GM18498 (cell line): ENCODE measurements around the gene AHSG.
"Not testable (repeated sequence)": the region's sequence is repeated elsewhere in the genome, so short reads cannot be mapped to it uniquely, and the experiment has no call there.

Source experiments
- ATAC-seq: cut with Tn5 transposase; IDR thresholded peaks from one replicate; pipeline ENCODE4 v1.9.1; 2021; ENCODE audit warnings: mild to moderate bottlenecking, moderate library complexity; ENCODE audit not compliant: unreplicated experiment

The AHSG gene, protein sequence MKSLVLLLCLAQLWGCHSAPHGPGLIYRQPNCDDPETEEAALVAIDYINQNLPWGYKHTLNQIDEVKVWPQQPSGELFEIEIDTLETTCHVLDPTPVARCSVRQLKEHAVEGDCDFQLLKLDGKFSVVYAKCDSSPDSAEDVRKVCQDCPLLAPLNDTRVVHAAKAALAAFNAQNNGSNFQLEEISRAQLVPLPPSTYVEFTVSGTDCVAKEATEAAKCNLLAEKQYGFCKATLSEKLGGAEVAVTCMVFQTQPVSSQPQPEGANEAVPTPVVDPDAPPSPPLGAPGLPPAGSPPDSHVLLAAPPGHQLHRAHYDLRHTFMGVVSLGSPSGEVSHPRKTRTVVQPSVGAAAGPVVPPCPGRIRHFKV

DNA sequence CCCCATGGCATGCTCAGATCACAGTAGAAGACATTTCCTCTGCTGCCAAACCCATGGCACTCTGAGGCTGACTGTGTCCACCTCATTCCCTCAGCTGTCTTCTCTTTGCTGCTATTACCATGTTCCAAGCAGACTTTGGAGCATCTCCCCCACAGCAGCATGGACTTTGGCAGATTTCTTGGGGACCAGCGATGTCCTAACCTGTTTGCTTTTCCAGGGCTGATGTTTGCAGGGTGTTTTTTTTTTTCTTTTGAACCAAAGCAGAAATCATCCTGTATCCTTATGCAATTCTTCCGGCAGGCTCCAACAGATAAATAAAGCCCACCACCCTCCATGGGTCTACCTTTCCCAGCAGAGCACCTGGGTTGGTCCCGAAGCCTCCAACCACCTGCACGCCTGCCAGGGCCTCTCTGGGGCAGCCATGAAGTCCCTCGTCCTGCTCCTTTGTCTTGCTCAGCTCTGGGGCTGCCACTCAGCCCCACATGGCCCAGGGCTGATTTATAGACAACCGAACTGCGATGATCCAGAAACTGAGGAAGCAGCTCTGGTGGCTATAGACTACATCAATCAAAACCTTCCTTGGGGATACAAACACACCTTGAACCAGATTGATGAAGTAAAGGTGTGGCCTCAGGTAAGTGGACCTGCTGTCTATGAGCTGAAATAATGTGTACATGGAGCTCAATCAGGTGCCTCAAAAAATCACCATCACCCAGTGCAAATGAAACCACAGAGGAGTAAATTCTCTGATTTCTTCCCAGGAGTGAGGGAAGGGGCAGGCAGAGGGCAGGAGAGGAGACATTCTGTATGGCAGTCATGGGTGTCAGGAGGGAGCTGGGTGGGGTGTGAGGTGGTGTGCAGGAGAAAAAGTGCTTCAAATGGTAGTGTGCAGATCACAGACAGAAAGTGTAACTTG is at the start of gene AHSG:
TSS of gene AHSG (plus strand) at position 340 of the 916 bp plus-strand sequence. CDS start at position 422, 82 bp downstream.
- ATAC-seq: no peak

DNA sequence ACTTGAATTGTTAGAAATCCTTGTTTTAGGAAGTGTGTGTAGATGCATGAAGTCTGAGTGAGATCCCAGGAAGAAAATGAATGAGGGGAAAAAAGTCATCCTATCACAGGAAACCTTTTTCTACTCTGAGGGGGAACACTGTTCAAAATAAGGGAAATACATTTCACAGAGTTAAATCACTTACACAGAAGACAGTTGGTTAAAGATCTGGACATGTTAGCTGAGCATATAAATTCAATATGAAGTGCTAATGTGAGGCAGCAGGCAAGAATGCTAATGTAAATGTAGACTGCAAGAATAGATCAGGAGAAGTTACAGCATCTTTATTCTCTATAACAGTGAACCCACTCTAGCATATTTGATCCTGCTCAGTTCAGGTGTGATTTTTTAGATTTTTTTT is 48.3 kb upstream of the AHSG start:
- ATAC-seq: no peak

DNA sequence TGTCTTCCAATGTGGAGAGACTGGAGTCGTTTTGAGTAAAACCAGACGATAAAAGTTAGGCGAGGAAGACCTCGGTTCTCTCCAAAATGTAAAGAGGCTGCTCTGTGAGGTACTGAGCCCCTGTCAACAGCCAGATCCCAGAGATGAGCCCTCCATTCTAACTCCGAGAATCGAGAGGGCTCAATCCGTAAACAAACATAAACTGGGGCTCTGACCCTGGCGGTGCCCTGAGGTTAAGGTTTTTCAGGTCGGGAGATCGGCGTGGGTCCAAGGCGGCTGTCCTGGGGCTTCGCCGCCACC is 46.1 kb upstream of the AHSG start:
- no peak for ATAC-seq

DNA sequence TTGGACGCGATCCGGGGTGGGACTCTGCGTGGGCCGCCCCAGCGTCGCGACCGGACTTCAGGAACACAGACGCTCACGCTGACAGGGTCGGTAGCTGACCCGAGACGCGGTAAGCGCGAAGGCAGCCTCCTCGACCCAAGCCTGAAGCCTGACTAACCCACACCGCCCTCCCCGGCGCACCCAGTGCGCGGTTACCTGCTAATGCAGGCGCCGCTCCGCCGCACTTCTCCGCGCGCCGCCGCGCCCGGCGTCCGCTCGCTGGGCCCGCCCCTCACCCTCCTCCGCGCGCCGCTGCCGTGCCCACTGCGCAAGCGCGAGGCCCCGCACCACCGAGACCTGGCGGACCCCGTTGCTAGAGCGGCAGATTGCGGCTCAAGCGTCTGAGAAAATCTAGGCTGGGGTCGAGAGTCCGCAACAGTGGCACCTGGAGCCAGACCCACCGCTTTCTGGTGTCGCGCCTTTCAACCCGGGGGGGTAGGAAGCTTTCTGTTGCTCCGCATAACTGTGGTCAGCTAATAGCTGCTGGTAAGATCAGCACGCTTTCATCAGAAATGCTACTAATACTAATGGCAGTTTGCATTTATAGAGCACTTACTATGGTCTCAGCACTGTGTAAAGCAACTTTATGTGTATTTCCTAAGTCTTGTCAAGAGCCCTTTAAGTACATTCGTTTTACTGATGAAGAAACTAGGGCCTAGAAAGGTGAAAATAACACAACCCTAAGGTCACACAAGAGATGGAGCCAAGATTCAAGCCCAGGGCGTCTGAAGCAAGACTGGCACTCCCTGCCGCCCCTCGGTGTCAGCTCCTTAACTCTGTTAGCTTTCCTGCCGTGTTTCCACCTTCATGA is 45.6 kb upstream of the AHSG start, which contains the start of gene TBCCD1:
TSS of gene TBCCD1 (minus strand) at position 268 of the 850 bp plus-strand sequence. CDS start 3,010 bp downstream, outside the sequence.
- ATAC-seq: peak; percentile 47

DNA sequence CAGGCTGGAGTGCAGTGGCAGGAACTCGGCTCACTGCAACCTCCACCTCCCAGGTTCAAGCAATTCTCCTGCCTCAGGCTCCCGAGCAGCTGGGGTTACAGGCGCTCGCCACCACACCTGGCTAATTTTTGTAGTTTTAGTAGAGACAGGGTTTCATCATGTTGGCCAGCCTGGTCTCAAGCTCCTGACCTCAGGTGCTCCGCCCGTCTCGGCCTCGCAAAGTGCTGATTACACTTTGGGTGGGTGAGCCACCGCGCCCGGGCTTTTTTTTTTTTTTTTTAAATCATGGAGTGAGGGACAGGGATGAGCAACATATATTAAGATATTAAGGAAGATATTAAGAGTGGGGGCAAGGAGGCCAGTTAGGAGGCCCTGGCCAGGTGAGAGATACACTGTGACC is 43.5 kb upstream of the AHSG start:
- not testable (repeated sequence) for ATAC-seq

DNA sequence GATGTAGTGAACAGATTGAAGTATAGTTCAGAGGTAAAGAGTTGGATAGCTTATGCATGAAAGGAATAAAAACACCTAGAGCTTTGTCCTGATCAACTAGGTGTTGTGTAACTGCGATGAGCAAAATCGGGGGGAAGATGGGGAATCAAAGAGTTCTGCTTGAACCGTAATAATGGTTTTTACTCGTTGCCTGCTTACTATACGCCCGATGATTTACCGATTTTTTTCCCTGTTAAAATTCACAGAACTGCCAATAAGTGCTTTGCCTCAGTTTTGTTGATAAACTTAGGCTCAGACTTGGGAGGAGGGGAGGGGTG is 43.1 kb upstream of the AHSG start:
- no peak for ATAC-seq

DNA sequence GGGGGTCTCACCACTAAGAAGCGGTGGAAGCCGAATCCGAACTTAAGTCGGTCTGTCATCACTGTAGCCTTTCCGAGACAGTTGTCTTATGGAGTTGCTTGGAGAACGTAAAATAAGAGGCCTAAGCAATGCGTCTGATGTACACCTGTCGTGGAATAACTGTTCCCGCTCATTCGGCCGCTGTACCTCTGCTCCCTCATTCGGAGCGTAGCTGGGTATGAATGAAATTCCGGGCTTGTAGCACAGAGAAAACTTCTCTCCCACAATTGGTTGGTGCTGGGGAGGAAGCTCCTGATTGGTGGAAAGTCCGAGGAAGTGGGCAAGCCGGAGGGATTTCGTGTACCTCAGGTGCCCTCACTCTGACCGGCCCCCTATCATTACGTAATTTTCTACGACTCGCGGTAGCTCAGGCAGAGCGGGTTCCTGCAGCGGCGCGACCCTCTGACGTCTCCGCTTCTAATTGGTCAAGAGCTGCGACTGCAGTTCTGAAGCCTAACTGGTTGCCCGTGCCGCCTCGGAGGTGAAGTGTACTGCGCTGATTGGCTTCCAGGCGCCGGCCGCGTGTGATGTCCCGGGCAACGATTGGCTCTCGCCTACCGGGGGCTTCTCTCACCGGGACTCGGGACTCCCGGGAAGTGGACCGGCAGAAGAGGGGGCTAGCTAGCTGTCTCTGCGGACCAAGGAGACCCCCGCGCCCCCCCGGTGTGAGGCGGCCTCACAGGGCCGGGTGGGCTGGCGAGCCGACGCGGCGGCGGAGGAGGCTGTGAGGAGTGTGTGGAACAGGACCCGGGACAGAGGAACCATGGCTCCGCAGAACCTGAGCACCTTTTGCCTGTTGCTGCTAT is 42.5 kb upstream of the AHSG start, which contains the start of gene DNAJB11:
TSS of gene DNAJB11 (plus strand) at position 625 of the 845 bp plus-strand sequence. CDS start at position 803, 178 bp downstream.
- peak; percentile 88 for ATAC-seq

DNA sequence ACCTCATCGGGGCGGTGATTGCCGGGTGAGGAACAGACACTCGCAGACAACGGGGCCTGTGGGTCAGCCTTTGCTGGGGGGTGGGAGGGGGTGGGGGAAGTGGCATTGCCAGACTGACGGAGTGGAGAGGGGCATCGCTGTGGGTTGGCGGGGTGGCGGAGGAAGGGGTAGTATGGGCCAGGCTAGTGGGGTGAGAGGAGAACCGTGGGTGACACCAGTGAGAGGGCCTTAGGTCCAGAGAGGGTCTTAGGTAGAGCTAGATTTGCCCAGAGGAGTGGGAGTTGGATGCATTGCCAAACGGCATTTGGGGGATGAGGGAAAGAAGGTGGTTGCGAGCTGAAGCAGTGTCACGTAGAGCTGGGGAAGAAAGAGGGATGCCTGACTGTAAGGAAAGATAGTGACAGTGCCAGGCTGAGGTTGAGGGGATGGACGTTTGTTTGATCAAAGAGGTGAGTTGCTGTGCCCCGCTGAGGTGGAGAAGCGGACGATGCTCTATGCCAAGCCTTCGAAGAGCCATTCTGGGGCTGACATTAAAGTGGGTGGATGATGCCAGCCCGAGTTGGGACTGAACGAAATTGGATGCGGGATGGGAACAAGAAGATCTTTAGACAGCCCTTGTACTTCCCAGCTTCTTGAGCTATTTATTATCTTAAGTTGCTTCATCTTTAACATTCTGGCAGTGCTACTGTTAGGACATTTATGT is 41.8 kb upstream of the AHSG start:
- no peak for ATAC-seq

DNA sequence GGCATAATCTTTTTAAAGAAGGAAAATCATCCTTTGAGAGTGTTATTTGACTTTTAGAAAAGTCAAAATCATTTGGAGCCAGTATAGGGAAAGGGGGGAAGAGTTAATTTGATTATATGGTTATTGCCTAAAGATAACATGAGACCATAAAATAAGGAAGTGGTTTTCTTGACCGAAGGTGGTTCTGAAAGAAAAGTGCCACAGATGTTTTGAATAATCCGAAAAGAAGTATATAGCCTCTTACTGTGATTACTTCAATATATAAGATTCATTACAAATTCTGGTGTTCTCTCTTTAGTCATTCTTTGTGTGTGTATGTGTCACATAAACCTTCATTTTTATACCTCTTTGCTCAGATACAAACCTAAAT is 41.2 kb upstream of the AHSG start:
- no peak for ATAC-seq

DNA sequence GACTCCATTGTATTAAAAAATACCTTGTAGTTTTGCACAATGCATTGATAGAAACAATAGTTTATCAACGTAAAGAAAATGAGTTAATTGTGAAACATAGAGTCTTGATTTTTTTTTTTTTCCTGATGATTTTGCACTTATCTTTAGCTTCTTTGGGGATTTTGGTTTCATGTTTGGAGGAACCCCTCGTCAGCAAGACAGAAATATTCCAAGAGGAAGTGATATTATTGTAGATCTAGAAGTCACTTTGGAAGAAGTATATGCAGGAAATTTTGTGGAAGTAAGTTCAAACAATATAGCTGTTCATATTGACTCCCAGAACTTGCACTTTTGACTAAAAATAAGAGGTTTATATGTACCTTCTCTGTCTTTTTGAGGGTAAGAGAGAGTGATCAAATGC is 35.3 kb upstream of the AHSG start:
- no peak for ATAC-seq

DNA sequence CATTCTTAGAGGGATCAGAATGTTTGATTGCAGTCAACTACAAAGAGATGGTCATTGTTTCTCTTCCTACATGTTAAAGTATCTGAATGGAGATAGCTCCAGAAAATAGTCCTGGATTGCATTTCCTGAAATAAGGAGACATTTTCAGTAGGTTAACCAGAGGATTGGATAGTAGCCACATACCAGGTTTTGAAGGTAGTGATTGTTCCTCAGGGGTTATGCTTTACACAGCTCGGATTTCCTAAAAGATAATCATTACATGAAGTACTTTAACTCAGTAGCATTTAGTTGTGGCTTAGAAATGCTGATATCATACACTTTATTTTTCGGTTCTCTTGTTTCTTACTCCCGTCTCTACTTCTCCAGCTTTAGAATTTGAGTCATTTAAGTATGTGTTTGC is 32.1 kb upstream of the AHSG start:
- no peak for ATAC-seq

DNA sequence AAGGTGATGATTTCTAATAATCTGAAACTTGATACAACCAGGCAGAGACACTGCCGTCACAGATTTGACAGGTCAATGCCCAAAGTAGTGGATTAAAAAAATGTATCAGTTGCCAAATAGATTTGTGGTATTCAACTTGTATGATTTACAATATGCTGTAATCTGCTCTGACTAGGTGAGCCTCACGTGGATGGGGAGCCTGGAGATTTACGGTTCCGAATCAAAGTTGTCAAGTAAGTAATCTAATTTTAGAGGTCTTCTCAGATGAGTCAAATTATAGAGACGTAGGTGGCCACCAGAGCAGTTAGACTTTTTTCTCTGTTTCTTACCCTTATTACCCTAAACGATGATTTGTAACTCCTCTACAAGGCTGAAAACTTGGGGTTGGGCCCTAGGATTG is 30.3 kb upstream of the AHSG start:
- no peak for ATAC-seq

DNA sequence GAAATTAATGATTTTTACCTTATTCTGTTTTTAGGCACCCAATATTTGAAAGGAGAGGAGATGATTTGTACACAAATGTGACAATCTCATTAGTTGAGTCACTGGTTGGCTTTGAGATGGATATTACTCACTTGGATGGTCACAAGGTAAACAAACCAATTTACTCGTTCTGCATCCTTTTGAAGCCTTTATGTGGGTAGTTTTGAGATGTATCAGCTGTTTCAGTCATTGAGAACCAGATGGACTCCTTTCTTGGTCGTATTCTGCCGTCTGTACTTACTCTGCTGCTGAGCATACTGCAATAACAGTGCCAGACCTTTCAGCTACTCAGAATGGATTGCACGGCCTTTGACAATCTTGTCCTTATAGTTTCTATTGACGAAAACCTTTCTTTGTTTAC is 29.0 kb upstream of the AHSG start:
- no peak for ATAC-seq

DNA sequence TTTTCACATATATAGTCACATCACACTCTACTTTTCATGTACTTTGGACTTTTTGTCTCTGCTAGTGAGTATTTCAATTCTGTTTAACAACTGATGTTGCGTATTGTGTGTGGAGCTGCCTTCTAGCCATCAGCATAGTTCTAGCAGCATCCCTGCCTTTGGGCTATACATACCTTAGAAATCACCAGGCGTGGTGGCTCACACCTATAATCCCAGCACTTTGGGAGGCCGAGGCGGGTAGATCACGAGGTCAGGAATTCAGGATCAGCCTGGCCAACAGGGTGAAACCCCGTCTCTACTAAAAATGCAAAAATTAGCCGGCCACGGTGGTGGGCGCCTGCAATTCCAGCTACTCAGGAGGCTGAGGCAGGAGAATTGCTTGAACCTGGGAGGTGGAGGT is 26.6 kb upstream of the AHSG start:
- not testable (repeated sequence) for ATAC-seq

DNA sequence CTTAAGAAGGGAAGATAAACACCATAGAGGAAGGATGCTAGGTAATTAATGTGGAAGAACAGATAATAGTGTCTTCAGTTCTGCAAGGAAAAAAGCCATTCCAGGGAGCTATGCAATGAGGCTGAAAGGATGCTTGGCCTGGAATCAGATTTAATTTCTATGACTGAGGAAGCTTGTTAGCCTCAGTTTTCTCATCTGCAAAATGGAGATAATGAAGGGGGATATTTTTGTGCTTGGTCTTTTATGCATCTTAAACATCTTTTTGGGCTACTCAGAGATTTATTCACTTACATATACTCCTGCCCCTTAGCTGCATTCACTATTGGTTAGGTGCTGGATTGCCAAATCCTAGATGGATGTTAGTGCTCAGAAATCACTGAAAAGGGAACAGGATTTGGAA is 25.7 kb upstream of the AHSG start:
- no peak for ATAC-seq

DNA sequence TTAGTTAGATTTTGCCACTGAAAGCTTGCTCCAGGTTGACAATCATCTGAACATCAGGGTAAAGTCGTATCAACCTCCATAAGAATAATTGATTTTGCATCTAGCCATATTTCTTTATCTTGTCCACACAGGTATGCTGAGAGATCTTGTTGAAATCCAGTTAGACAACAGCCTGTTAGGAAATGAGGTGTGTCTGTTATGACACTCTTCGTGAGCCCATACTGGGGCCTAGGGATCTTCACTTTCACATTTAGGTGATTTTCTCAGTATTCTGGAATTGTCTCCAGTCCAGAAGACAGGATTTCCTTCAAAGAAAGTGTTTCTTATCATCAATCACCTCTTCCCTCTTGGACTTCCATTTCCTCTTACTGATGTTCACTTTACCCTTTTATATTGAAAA is 24.2 kb upstream of the AHSG start:
- no peak for ATAC-seq

DNA sequence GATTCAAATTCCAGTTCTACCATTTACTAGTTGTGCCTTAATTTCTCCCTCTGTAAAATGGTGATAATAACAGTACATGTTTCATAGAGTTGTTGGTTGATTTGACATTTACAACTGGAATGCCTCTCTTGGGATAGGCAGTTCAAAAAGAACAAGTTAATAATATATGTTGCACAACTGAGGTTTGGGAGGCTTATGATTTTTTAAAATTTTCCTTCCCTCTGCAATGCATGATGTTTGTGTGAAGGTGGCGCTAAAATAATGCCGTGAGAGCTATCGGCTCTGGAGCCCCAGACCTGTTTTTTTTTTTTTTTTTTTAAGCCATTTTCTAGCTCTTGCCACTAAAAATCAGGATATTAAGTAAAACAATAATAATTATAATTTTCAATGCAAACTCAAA is 23.7 kb upstream of the AHSG start:
- no peak for ATAC-seq

DNA sequence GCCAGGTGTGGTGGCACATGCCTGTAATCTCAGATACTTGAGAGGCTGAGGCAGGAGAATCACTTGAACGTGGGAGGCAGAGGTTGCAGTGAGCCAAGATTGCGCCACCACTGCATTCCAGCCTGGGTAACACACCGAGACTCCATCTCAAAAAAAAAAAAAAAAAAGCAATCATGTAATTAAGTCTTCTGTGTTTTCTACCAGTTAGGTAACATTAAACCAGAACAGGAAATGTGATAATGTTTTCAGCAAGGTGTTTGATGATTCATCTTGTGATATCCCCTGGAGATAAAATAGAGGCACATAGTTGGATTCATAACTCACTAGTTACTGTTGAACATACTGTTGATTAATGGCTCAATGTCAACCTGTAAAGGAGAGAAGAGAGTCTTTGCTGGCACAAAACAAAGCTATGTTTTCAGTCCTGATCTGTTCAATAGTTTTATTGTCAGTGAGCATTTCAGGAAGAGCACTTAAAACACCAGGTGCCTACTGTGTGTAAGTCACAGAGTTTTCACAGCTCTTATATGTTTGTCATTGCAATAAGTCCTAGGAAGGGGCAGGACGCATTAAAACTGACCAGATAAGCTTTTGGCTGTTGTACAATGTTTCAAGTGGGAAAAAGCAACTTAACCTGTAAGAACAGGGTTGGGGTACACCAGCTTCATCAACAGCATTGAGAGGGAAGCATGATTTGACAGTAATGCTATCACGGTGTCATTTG is 22.8 kb upstream of the AHSG start:
- ATAC-seq: no peak
